Keratinocyte (primary cell): Measurements from ENCODE around the gene RSPH1. TPM values are rescaled to one million over a fixed set of nuclear protein-coding genes. Genes with fewer than 3 reads are reported as not detected.

Experiments used
- DNase-seq: peaks from one replicate; pipeline ENCODE4 v3.0.0-alpha.2; 2011; ENCODE audit warnings: low read depth, missing footprints, low spot score
- FAIRE-seq: peaks from 2 replicates; lab custom pipeline; 2011; peaks lifted over from hg19 to GRCh38; lab: Jason Lieb, UNC
- H2AFZ ChIP-seq: 2 replicates; pipeline ENCODE4 v1.6.0; 2012; ENCODE audit warnings: low read length, control low read depth, inconsistent platforms; ENCODE audit not compliant: control insufficient read depth
- H3K27ac ChIP-seq: 2 replicates; pipeline ENCODE4 v1.5.1; 2011; ENCODE audit warnings: low read length; ENCODE audit not compliant: control insufficient read depth, insufficient read depth
- H3K27me3 ChIP-seq: 3 replicates; pipeline ENCODE4 v1.6.0; 2011; ENCODE audit warnings: low read length; ENCODE audit not compliant: control insufficient read depth, insufficient read depth; ENCODE audit errors: extremely low read depth
- H3K36me3 ChIP-seq, 2 experiments: 2 replicates in 1 of 2; 3 replicates in 1 of 2; pipeline ENCODE4 v1.5.1; 2011; ENCODE audit warnings: low read length in 2 of 2, mild to moderate bottlenecking in 1 of 2; ENCODE audit not compliant: control insufficient read depth in 2 of 2, insufficient read depth in 2 of 2; ENCODE audit errors: extremely low read depth in 1 of 2
- H3K4me1 ChIP-seq: 3 replicates; pipeline ENCODE4 v1.5.1; 2011; ENCODE audit warnings: low read length; ENCODE audit not compliant: control insufficient read depth, insufficient read depth; ENCODE audit errors: extremely low read depth
- H3K4me2 ChIP-seq: 3 replicates; pipeline ENCODE4 v1.6.0; 2011; ENCODE audit warnings: low read depth, low read length; ENCODE audit not compliant: control insufficient read depth, insufficient read depth; ENCODE audit errors: extremely low read depth
- H3K4me3 ChIP-seq, 3 experiments: fragments of 200-600 bp in 1 of 3; sonication (generic) in 1 of 3; 2 replicates in 2 of 3; 3 replicates in 1 of 3; pipeline ENCODE4 v1.5.1; 2011 to 2016; ENCODE audit warnings: low read length in 3 of 3, mild to moderate bottlenecking in 3 of 3, control low read depth in 2 of 3, inconsistent platforms in 1 of 3, low read depth in 1 of 3, mixed read lengths in 1 of 3, mixed run types in 1 of 3, moderate library complexity in 1 of 3; ENCODE audit not compliant: control insufficient read depth in 2 of 3, insufficient read depth in 2 of 3; ENCODE audit errors: extremely low read depth in 1 of 3
- H3K79me2 ChIP-seq: 2 replicates; pipeline ENCODE4 v1.6.0; 2012; ENCODE audit warnings: low read length; ENCODE audit not compliant: control insufficient read depth, insufficient read depth
- H3K9ac ChIP-seq: 3 replicates; pipeline ENCODE4 v1.6.0; 2011; ENCODE audit warnings: low read length; ENCODE audit not compliant: control insufficient read depth, insufficient read depth; ENCODE audit errors: extremely low read depth
- H3K9me1 ChIP-seq: 3 replicates; pipeline ENCODE4 v1.6.0; 2011; ENCODE audit warnings: low read length; ENCODE audit not compliant: control insufficient read depth, insufficient read depth; ENCODE audit errors: extremely low read depth
- H3K9me3 ChIP-seq: 2 replicates; pipeline ENCODE4 v1.5.1; 2012; ENCODE audit warnings: low read depth, low read length; ENCODE audit not compliant: control insufficient read depth
- H4K20me1 ChIP-seq: 3 replicates; pipeline ENCODE4 v1.6.0; 2011; ENCODE audit warnings: low read length; ENCODE audit not compliant: control insufficient read depth, insufficient read depth; ENCODE audit errors: extremely low read depth
- CTCF ChIP-seq, 3 experiments: IDR thresholded peaks in 1 of 3; conservative IDR thresholded peaks in 1 of 3; optimal IDR thresholded peaks in 1 of 3; 2 replicates in 2 of 3; 3 replicates in 1 of 3; pipeline versions ENCODE3 to v1.5.1; 2011; ENCODE audit warnings: low read length in 3 of 3, mild to moderate bottlenecking in 3 of 3, moderate library complexity in 2 of 3, control low read depth in 1 of 3, inconsistent platforms in 1 of 3; ENCODE audit not compliant: insufficient read depth in 2 of 3; ENCODE audit errors: extremely low read depth in 1 of 3
- EZH2 ChIP-seq: IDR thresholded peaks from one replicate; pipeline ENCODE4 v1.6.1; 2012; ENCODE audit warnings: inconsistent platforms, mild to moderate bottlenecking, low read length, moderate library complexity
- dilution Hi-C: fragments of 300-500 bp; cut with MboI; formaldehyde crosslinking; loops from one replicate; pipeline ENCODE4 v1.7.0; 2020; ENCODE audit warnings: low sequenced_read_pairs; ENCODE audit not compliant: extremely low pct_ligation_motif_present
- polyA plus RNA-seq, 5 experiments: library from polyadenylated mRNA; depleted of rRNA in 3 of 5; stranded (reverse) in 3 of 5; stranded (forward) in 1 of 5; unstranded in 1 of 5; fragments of >200 nt; gene quantifications; 1 replicate in 1 of 5; 2 replicates in 3 of 5; 3 replicates in 1 of 5; pipeline versions ENCODE4 v1.2.1 to v1.2.3, GENCODE V29; 2011 to 2012; ENCODE audit warnings: missing spikeins in 2 of 5, low read depth in 1 of 5, low replicate concordance in 1 of 5

Gene RSPH1
- polyA plus RNA-seq, 1 donor (not counting 4 experiments of a cell fraction or from before 2014, with no cell fraction given), result 0.50 TPM

GRCh38 chr21:42476388-42477331 is 19.4 kb downstream of the RSPH1 start:
- no peaks in the 10 kb centered on the region for H3K9me3 ChIP-seq
- dilution Hi-C loops, result no loop called here
- no peak overlapping the region for H3K4me2 ChIP-seq
- DNase-seq, result no peak
- no peaks in the 10 kb centered on the region for H3K36me3 ChIP-seq
- no peaks in the 10 kb centered on the region for H3K79me2 ChIP-seq
- no peak overlapping the region for H3K27ac ChIP-seq
- no peak for FAIRE-seq
- no peak for TF ChIP-seq CTCF (optimal IDR thresholded peaks at IDR 0.05 in 1 of 3, IDR thresholded peaks at IDR 0.05 in 1 of 3, conservative IDR thresholded peaks at IDR 0.05 in 1 of 3; ENCODE audit: extremely low read depth in 1 of 3, insufficient read depth in 2 of 3, low read length in 3 of 3)
- no peak for TF ChIP-seq EZH2
- H3K4me3 ChIP-seq, result no peak overlapping the region
- no peak overlapping the region for H3K9ac ChIP-seq
- H3K27me3 ChIP-seq, result no peaks in the 10 kb centered on the region
- no peaks in the 10 kb centered on the region for H4K20me1 ChIP-seq
- no peak overlapping the region for H2AFZ ChIP-seq
- no peaks in the 10 kb centered on the region for H3K9me1 ChIP-seq
- H3K4me1 ChIP-seq, result peaks cover 17% of the 10 kb centered on the region

- H3K4me1 ChIP-seq, result peaks cover 17% of the 10 kb centered on the region
- H3K9me1 ChIP-seq, result no peaks in the 10 kb centered on the region
- no peak for DNase-seq
- no peak for TF ChIP-seq EZH2
- H3K36me3 ChIP-seq, result no peaks in the 10 kb centered on the region
- no peak overlapping the region for H3K27ac ChIP-seq
- H3K4me3 ChIP-seq, result no peak overlapping the region
- H3K79me2 ChIP-seq, result no peaks in the 10 kb centered on the region
- H3K9me3 ChIP-seq, result no peaks in the 10 kb centered on the region
- no peak overlapping the region for H3K9ac ChIP-seq
- no peaks in the 10 kb centered on the region for H4K20me1 ChIP-seq
- FAIRE-seq, result no peak
- H2AFZ ChIP-seq, result no peak overlapping the region
- H3K27me3 ChIP-seq, result no peaks in the 10 kb centered on the region
- H3K4me2 ChIP-seq, result no peak overlapping the region
- dilution Hi-C loops, result no loop called here
Observed at GRCh38 chr21:42475526-42476387, 20.3 kb downstream of the RSPH1 start.
